ENCODE data around the gene RP2. TPM values are rescaled to one million over a fixed set of nuclear protein-coding genes. Genes with fewer than 3 reads are reported as not detected.

RP2 gene
- total RNA-seq, 1 donor from 2014 or later = 3.3 TPM

DNA sequence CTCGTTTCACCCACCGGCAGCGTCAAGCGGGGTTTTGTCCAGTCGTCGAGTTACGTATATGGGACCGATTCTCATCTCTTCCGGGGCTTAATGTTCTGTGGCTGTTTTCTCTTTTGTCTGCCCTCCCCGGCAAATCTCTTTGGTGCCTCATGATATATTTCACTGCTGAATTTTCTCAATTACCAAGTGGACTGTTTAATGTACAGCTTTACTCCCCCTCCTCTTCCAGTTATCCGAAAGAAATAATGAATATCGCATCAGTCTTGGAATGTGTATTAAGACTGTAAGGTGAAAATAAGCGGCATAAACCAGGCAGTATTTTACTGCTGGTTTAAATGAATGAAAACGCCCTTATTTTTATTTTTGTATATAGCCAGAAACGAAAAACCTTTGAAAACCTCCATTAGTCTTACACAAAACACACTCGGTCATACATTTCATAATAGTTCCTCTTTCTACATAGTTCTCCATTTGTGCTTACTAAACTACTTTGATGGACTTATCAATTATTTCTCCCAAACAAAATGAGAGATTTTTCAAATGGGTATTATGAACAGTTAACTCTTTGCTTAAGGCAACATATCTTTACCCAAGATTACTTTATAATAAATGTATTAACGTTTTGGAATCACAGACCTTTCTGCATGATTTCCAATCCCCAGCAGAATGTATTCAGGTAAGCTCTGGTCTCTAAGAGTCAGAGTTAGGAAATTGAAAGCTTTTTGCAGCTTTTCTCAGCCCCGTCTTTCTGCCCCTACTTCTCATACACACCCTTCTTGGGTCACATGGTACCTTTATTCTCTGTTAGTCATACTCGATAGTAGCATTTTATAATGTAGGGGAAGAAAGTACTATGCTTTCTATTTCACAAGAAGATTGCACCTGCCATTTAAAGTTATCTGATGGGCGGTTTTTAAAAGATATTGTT is 979 bp downstream of the RP2 start:
- intact Hi-C loops (cut with micrococcal nuclease) = loop anchor here (5.0 kb wide), 1 partner anchor 129 kb away; no protein-coding TSS in a partner anchor
- no peaks in the 10 kb centered on the region for H3K27me3 ChIP-seq (ENCODE audit: low read depth)
- H3K4me1 ChIP-seq = peaks cover 31% of the 10 kb centered on the region
- H3K9me3 ChIP-seq (replicated peaks) = no peaks in the 10 kb centered on the region
- H3K27ac ChIP-seq (replicated peaks) = peak overlapping the region; percentile 90
- H3K4me3 ChIP-seq = peak overlapping the region; percentile 85
- no peaks in the 10 kb centered on the region for H3K36me3 ChIP-seq
- no peak for DNase-seq
- TF ChIP-seq CTCF (IDR thresholded peaks at IDR 0.05; ENCODE audit: borderline replicate concordance) = no peak

DNA sequence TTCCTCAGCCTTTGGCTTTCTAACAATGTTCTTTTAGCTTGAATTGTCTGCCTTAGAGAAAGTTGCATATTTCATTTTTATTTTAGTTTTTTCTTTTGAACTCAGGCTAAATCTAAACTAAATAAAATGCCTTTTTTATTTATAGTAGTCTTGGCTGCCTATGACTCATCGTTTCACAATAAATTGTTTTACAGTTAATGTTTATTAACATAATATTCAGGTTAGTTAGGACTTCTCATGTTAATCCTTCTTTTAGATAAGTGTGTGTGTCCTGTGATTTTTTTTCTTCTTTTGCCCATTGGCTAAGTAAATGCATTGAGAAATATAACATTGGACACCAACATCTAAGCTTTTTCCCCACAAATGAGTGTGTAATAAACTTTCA is 1.6 kb downstream of the RP2 start:
- Histone ChIP-seq H3K4me1 (peaks cover 31% of the 10 kb centered on the region), H3K36me3 (no peaks in the 10 kb centered on the region), H3K27me3 (ENCODE audit: low read depth) (no peaks in the 10 kb centered on the region), H3K4me3 (peak overlapping the region; percentile 85), H3K9me3 (replicated peaks) (no peaks in the 10 kb centered on the region), H3K27ac (replicated peaks) (no peak overlapping the region)
- DNase-seq = no peak
- no peak for TF ChIP-seq CTCF (IDR thresholded peaks at IDR 0.05; ENCODE audit: borderline replicate concordance)
- intact Hi-C loops (cut with micrococcal nuclease) = loop anchor here (5.0 kb wide), 1 partner anchor 129 kb away; no protein-coding TSS in a partner anchor

DNA sequence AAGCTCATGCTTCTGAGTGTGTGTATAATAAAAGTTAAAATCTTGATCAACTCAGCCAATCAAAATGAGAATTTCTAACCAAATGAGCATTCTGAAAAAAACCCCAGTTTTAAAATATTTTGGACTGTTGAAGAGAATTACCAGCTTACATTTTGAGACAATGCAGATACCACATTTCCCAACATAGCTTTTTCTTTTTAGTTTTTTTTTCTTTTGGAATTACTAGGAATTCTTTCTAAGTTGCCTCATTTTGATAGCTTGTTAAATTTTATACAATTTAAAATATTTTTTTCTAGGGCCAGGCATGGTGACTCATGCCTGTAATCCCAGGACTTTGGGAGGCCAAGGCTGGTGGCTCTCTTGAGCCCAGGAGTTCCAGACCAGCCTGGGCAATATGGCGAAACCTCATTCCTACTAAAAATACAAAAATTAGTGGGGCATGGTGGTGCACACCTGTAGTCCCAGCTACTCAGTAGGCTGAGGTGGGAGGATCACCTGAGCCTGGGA is 2.2 kb downstream of the RP2 start:
- Histone ChIP-seq H3K27ac (replicated peaks) (no peak overlapping the region), H3K4me1 (peaks cover 31% of the 10 kb centered on the region), H3K27me3 (ENCODE audit: low read depth) (no peaks in the 10 kb centered on the region), H3K4me3 (no peak overlapping the region), H3K36me3 (no peaks in the 10 kb centered on the region), H3K9me3 (replicated peaks) (no peaks in the 10 kb centered on the region)
- TF ChIP-seq CTCF (IDR thresholded peaks at IDR 0.05; ENCODE audit: borderline replicate concordance) = no peak
- intact Hi-C loops (cut with micrococcal nuclease) = loop anchor here (5.0 kb wide), 1 partner anchor 128 kb away; no protein-coding TSS in a partner anchor
- no peak for DNase-seq

- Histone ChIP-seq H3K4me1 (peaks cover 31% of the 10 kb centered on the region), H3K9me3 (replicated peaks) (no peaks in the 10 kb centered on the region), H3K4me3 (no peak overlapping the region), H3K27me3 (ENCODE audit: low read depth) (no peaks in the 10 kb centered on the region), H3K27ac (replicated peaks) (no peak overlapping the region), H3K36me3 (no peaks in the 10 kb centered on the region)
- no peak for TF ChIP-seq CTCF (IDR thresholded peaks at IDR 0.05; ENCODE audit: borderline replicate concordance)
- intact Hi-C loops (cut with micrococcal nuclease) = no loop called here
- DNase-seq = no peak
Observed at GRCh38 chrX:46840946-46841345, 4.1 kb downstream of the RP2 start.

GRCh38 chrX:46841346-46841745 is 4.5 kb downstream of the RP2 start:
- intact Hi-C loops (cut with micrococcal nuclease) = no loop called here
- no peak overlapping the region for H3K4me3 ChIP-seq
- no peak for TF ChIP-seq CTCF (IDR thresholded peaks at IDR 0.05; ENCODE audit: borderline replicate concordance)
- H3K27me3 ChIP-seq (ENCODE audit: low read depth) = no peaks in the 10 kb centered on the region
- no peak for DNase-seq
- peaks cover 31% of the 10 kb centered on the region for H3K4me1 ChIP-seq
- H3K9me3 ChIP-seq (replicated peaks) = no peaks in the 10 kb centered on the region
- no peaks in the 10 kb centered on the region for H3K36me3 ChIP-seq
- H3K27ac ChIP-seq (replicated peaks) = no peak overlapping the region

Data from left ventricle myocardium inferior (tissue), 1 donor.